Type B pancreatic cell (in vitro differentiated cells): ENCODE data around the gene MMAA. TPM values are rescaled to one million over a fixed set of nuclear protein-coding genes. Genes with fewer than 3 reads are reported as not detected.
"Not testable (repeated sequence)": the region's sequence is repeated elsewhere in the genome, so short reads cannot be mapped to it uniquely, and the experiment has no call there.

Experiments used
- DNase-seq: peaks from one replicate; pipeline ENCODE4 v3.0.0; 2021; ENCODE audit warnings: mixed read lengths; ENCODE audit not compliant: unreplicated experiment; ENCODE audit errors: extremely low spot score
- H3K27ac Mint-ChIP-seq: 2 replicates; pipeline ENCODE4 v1.8.0; 2021; ENCODE audit warnings: mild to moderate bottlenecking, mixed read lengths
- H3K27me3 Mint-ChIP-seq: 2 replicates; pipeline ENCODE4 v1.8.0; 2021; ENCODE audit warnings: mixed read lengths
- H3K36me3 Mint-ChIP-seq: 2 replicates; pipeline ENCODE4 v1.8.0; 2021; ENCODE audit warnings: mixed read lengths
- H3K4me1 Mint-ChIP-seq: one replicate; pipeline ENCODE4 v1.8.0; 2021; ENCODE audit warnings: mixed read lengths; ENCODE audit not compliant: unreplicated experiment
- H3K4me3 Mint-ChIP-seq: 2 replicates; pipeline ENCODE4 v1.8.0; 2021; ENCODE audit warnings: mild to moderate bottlenecking, mixed read lengths
- H3K9me3 Mint-ChIP-seq: 2 replicates; pipeline ENCODE4 v1.8.0; 2021; ENCODE audit warnings: mixed read lengths
- CTCF ChIP-seq: fragments of 200-600 bp; sonication (generic); conservative IDR thresholded peaks from 2 replicates; pipeline ENCODE4 v1.5.0; 2021; ENCODE audit warnings: antibody characterized with exemption, mild to moderate bottlenecking
- total RNA-seq: library from RNA; stranded (reverse); gene quantifications from 2 replicates; pipeline ENCODE4 v1.2.1, GENCODE V29; 2021; ENCODE audit warnings: low replicate concordance

MMAA gene
- total RNA-seq, 1 donor from 2014 or later = 10.4 TPM

DNA sequence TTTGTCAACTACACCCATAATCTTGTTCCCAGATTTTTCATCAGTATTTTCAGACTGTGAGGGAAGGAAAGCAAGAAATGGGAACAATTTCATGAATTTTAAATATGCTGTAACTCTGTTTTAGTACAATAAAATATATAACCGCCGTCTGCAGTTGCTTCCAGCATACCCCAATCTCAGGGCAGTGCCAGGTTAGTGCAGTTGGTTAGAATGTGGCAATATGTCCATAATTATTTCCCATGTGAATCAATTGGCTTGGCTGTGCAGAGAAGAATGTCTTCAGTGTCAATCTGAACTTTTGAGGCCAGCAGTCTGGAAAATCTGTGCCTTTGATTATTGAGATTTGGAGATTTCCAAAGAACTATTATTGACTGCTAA is 5.0 kb upstream of the MMAA start:
- Mint-ChIP-seq H3K4me1 (peaks cover 14% of the 10 kb centered on the region), H3K9me3 (no peaks in the 10 kb centered on the region), H3K27me3 (no peaks in the 10 kb centered on the region), H3K36me3 (no peaks in the 10 kb centered on the region), H3K27ac (no peak overlapping the region), H3K4me3 (no peak overlapping the region)
- TF ChIP-seq CTCF = no peak
- no peak for DNase-seq

DNA sequence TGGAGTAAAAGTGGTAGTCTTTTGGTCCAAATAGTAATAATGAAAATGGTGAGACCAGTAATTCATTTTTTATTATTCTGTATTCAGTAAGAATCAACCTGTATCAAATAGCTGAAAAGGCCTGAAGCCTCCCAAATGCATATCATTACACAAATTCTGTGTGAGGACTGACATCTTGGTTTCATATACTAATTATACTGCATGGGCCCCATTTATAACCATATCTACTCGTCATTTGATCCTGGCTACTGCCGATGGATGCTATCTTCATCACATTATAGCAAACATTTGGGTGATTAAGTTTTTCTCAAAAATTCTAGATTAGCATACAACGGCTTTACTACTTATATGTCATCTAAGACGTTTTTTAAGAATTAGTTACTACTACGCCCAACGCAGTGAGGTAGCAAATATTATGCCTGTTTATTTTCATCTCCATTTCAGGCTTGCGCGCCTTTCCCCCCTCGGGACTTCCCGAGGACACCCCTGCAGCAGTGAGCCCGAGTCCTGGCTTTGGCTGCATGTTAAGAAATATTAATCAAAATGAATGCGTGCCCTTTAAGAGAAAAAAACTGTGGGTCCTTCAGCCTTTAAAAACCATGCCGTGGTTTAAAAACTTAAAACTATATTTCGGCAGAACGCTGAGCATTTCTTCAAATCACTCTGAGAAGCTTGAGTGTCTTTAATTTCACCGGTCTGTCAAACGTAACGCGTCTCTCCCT is 814 bp upstream of the MMAA start:
- Mint-ChIP-seq H3K27me3 (no peaks in the 10 kb centered on the region), H3K36me3 (peaks cover 13% of the 10 kb centered on the region), H3K4me1 (peaks cover 28% of the 10 kb centered on the region), H3K27ac (peak overlapping the region; percentile 100), H3K9me3 (peaks cover 9% of the 10 kb centered on the region), H3K4me3 (peak overlapping the region; percentile 99)
- DNase-seq = no peak
- no peak for TF ChIP-seq CTCF

- TF ChIP-seq CTCF = peak; percentile 42
- Mint-ChIP-seq H3K27ac (peak overlapping the region; percentile 100), H3K27me3 (no peaks in the 10 kb centered on the region), H3K9me3 (peaks cover 9% of the 10 kb centered on the region), H3K4me3 (peak overlapping the region; percentile 99), H3K36me3 (peaks cover 13% of the 10 kb centered on the region), H3K4me1 (peaks cover 28% of the 10 kb centered on the region)
- no peak for DNase-seq
Observed at GRCh38 chr4:145619639-145619996, 433 bp downstream of the MMAA start.

DNA sequence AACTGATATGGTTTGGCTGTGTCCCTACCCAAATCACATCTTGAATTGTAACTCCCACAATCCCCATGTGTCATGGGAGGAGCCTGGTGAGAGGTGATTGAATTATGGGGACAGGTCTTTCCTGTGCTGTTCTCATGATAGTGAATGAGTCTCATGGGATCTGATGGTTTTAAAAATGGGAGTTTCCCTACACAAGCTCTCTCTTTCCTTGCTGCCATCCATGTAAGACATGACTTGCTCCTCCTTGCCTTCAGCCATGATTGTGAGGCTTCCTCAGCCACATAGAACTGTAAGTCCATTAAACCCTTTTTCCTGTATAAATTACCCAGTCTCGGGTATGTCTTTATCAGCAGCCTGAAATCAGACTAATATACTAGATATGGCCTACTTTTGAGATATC is 2.9 kb downstream of the MMAA start:
- H3K36me3 Mint-ChIP-seq = peaks cover 13% of the 10 kb centered on the region

DNA sequence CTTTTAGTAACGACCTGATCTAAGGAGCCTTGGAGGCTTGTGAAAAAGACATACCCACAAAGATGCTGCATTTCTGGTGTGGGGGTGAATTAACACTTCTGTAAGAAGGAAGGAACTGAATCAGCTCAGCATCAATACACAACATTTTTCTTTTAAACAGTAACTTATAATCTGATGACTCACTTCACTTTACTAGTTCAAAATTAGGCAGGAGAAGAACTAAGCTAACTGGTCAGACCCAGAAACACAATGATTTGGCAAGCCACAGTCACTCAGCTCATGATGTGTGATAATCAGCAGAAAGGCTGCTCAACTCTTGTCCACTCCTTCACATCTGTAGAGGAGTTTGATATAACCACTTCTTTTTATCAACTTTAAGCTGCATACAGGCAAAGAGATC is 4.6 kb downstream of the MMAA start:
- H3K27ac Mint-ChIP-seq = no peak overlapping the region
- peaks cover 9% of the 10 kb centered on the region for H3K9me3 Mint-ChIP-seq
- no peak overlapping the region for H3K4me3 Mint-ChIP-seq
- DNase-seq = no peak
- no peaks in the 10 kb centered on the region for H3K27me3 Mint-ChIP-seq
- TF ChIP-seq CTCF = no peak
- H3K4me1 Mint-ChIP-seq = peaks cover 14% of the 10 kb centered on the region
- peaks cover 13% of the 10 kb centered on the region for H3K36me3 Mint-ChIP-seq

More for the DNA sequence above, 2.9 kb downstream of the MMAA start:
- DNase-seq, H3K27me3 Mint-ChIP-seq, H3K9me3 Mint-ChIP-seq: not testable (repeated sequence)
- H3K4me1 Mint-ChIP-seq = peaks cover 28% of the 10 kb centered on the region
- H3K4me3 Mint-ChIP-seq = peak overlapping the region; percentile 58
- H3K27ac Mint-ChIP-seq = peak overlapping the region; percentile 7

DNA sequence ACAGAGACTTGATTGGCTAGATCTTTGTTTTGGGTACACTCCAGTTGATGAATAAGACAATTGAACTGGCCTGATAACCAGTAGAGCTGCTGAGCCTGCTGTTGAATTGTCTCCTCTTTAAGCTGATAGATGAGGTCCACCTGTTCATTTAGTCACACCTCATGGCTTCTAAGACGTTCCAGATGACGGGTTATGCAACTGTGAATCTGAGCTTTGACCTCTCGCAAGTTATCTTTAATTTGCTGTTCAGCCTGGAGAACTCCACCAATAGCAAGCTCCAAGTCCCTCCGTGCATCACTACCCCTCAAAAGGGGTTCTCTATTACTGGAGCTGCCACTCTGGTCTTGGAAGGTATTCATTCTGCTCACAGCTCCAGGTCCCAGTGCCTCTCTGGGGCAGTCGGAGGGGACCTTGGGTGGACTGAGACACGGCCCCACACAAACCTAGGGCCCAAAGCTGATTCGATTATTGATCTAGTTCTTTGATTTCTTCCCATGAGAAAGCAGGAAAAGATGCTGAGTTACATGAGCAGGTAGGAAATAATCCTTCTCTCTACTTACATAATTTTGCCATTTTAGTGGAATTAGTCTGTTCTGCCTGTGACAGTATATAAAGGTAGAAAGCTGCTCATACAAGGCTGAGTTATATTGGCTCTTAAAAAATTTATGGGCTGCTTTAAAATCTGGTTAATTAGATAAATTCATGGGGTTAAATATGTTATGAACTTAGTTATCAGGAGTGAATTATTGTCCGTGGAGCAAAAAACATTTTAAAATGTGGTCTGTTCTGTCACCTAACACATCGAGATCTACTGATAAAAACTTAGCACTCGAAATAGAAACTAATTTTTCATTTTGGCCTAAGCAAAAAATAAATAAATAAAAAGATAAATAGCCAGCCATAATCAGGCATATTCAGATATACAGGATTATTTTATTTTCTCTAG is 6.8 kb downstream of the MMAA start:
- Mint-ChIP-seq H3K27me3 (no peaks in the 10 kb centered on the region), H3K4me3 (no peak overlapping the region), H3K36me3 (peaks cover 17% of the 10 kb centered on the region), H3K27ac (no peak overlapping the region), H3K4me1 (peaks cover 4% of the 10 kb centered on the region), H3K9me3 (peaks cover 4% of the 10 kb centered on the region)
- no peak for TF ChIP-seq CTCF
- no peak for DNase-seq
